Kidney (tissue), 14 donors: ENCODE data around the gene CITED4. TPM values are rescaled to one million over a fixed set of nuclear protein-coding genes. Genes with fewer than 3 reads are reported as not detected.

Experiments used
- DNase-seq, 5 donors: peaks; one replicate each; pipeline ENCODE4 v3.0.0-alpha.2; 2013 to 2020
- FAIRE-seq: peaks from 2 replicates; lab custom pipeline; 2012; peaks lifted over from hg19 to GRCh38; lab: Jason Lieb, UNC
- H3K27ac ChIP-seq, 2 donors: one replicate each; pipeline ENCODE4 v1.7.0; 2013; ENCODE audit warnings: low read depth in 2 of 2, low read length in 2 of 2, inconsistent platforms in 1 of 2
- H3K27me3 ChIP-seq: one replicate; pipeline ENCODE4 v1.7.1; 2013; ENCODE audit warnings: low read length, inconsistent platforms; ENCODE audit not compliant: control insufficient read depth, insufficient read depth
- H3K36me3 ChIP-seq, 3 donors: one replicate each; pipeline versions ENCODE4 v1.7.0 to v1.7.1; 2013; ENCODE audit warnings: low read length in 3 of 3, control low read depth in 1 of 3, inconsistent platforms in 1 of 3; ENCODE audit not compliant: insufficient read depth in 3 of 3, control insufficient read depth in 2 of 3
- H3K4me1 ChIP-seq, 3 donors: one replicate each; pipeline versions ENCODE4 v1.7.0 to v1.7.1; 2013; ENCODE audit warnings: low read length in 3 of 3, inconsistent platforms in 1 of 3, low read depth in 1 of 3; ENCODE audit not compliant: control insufficient read depth in 2 of 3, insufficient read depth in 2 of 3
- H3K4me3 ChIP-seq, 3 donors: one replicate each; pipeline versions ENCODE4 v1.7.0 to v1.8.1; 2013; ENCODE audit warnings: low read length in 3 of 3, control low read depth in 1 of 3, inconsistent platforms in 1 of 3
- H3K9ac ChIP-seq, 3 donors: one replicate each; pipeline versions ENCODE4 v1.7.0 to v1.7.1; 2013; ENCODE audit warnings: low read length in 3 of 3, control low read depth in 1 of 3, inconsistent platforms in 1 of 3
- H3K9me3 ChIP-seq, 3 donors: one replicate each; pipeline versions ENCODE4 v1.7.0 to v1.7.1; 2013; ENCODE audit warnings: low read length in 3 of 3, control low read depth in 1 of 3, inconsistent platforms in 1 of 3; ENCODE audit not compliant: control insufficient read depth in 2 of 3, insufficient read depth in 1 of 3
- intact Hi-C: fragments of 100-400 bp; cut with DNase I; formaldehyde crosslinking; loops from one replicate; pipeline ENCODE4 v1.11.1; 2022
- polyA plus RNA-seq: library from polyadenylated mRNA; stranded (reverse); fragments of 350-450 nt; fragmentation: Illumina TruSeq; extraction: RNeasy Lipid Tissue Mini Kit (QIAGEN cat#74804); gene quantifications from one replicate; pipeline ENCODE4 v1.2.3, GENCODE V29; 2014; ENCODE audit warnings: low read depth, low replicate concordance; ENCODE audit not compliant: insufficient read depth
- total RNA-seq: library from RNA; stranded (reverse); fragmentation: NEBNext Ultra II Directional; extraction: Animal tissue kit (Norgen Biotek cat#: 25700); gene quantifications from one replicate; pipeline ENCODE4 v1.2.1, GENCODE V29; 2021
- TF ChIP-seq, protein P1 (sequence below): IDR thresholded peaks from 3 replicates; pipeline ENCODE4 v1.5.1; 2012; ENCODE audit warnings: mild to moderate bottlenecking, moderate library complexity, borderline replicate concordance; ENCODE audit not compliant: insufficient read depth; ENCODE audit errors: extremely low read depth
- donor health status: control.
- donor health status: control.
- donor health status: control.
- donor health status: control.
- donor health status: control.
- donor health status: DM: yes; HTN: yes; CAD: no.
- donor health status: Normal renal cell carcinoma (clear cell type).

Gene CITED4
- total and polyA plus RNA-seq, 2 donors from 2014 or later, result 21.7 to 78.6 TPM

DNA sequence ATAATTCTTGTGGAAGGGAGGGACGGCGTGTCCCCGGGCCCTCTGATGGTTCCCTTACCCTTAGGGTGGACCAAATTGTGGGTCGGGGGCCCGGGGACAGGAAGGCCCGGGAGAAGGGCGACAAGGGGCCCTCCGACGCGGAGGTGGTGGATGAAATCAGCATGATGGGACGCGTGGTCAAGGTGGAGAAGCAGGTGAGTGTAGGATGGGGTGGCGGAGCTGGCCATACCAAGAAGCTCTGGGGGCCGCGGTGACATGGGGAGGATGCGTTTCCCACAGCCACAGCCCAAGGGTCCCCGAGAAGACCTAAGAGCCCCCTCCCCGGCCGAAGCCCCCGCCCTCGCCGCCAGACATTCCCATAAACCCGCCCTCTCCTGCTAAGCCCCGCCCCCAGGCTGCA is 24.6 kb downstream of the CITED4 start:
- FAIRE-seq (no peak), DNase-seq (peak in 1 of 5 donors; percentile 68)
- Histone ChIP-seq H3K27me3 (no peaks in the 10 kb centered on the region), H3K27ac (no peak overlapping the region), H3K4me3 (no peak overlapping the region), H3K9me3 (no peaks in the 10 kb centered on the region), H3K4me1 (peaks cover 0 to 5% (median 0%) of the 10 kb centered on the region in 3 donors), H3K36me3 (no peaks in the 10 kb centered on the region), H3K9ac (no peak overlapping the region)
- intact Hi-C loops, result no loop called here
- TF ChIP-seq, protein P1, sequence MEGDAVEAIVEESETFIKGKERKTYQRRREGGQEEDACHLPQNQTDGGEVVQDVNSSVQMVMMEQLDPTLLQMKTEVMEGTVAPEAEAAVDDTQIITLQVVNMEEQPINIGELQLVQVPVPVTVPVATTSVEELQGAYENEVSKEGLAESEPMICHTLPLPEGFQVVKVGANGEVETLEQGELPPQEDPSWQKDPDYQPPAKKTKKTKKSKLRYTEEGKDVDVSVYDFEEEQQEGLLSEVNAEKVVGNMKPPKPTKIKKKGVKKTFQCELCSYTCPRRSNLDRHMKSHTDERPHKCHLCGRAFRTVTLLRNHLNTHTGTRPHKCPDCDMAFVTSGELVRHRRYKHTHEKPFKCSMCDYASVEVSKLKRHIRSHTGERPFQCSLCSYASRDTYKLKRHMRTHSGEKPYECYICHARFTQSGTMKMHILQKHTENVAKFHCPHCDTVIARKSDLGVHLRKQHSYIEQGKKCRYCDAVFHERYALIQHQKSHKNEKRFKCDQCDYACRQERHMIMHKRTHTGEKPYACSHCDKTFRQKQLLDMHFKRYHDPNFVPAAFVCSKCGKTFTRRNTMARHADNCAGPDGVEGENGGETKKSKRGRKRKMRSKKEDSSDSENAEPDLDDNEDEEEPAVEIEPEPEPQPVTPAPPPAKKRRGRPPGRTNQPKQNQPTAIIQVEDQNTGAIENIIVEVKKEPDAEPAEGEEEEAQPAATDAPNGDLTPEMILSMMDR, result no peak

DNA sequence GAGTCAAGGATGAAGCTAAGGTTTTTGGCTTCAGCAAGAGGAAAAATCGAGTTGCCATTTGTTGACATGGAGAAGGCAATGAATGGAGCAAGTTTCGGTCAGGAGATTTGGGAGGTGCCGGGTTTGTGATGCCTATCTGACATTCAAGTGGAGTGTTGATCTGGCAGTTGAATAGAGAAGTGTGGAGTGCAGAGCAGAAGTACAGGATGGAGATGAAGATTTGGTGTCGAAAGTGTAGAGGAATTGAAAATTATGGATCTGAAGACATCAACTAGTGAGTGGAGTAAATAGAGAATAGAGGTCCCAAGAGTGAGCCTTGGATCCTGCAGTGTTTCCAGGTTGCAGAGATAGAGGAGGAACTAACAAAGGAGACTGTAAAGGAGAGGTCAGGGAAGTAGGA is 25.9 kb downstream of the CITED4 start:
- Histone ChIP-seq H3K27me3 (no peaks in the 10 kb centered on the region), H3K9me3 (no peaks in the 10 kb centered on the region), H3K9ac (no peak overlapping the region), H3K36me3 (no peaks in the 10 kb centered on the region), H3K4me1 (peaks cover 0 to 5% (median 0%) of the 10 kb centered on the region in 3 donors), H3K27ac (no peak overlapping the region), H3K4me3 (no peak overlapping the region)
- TF ChIP-seq, protein P1, result no peak
- no peak for FAIRE-seq
- intact Hi-C loops, result no loop called here
- no peak for DNase-seq

- TF ChIP-seq, protein P1, result no peak
- H3K27me3 ChIP-seq, result no peaks in the 10 kb centered on the region
- intact Hi-C loops, result no loop called here
- no peak for FAIRE-seq
- H3K36me3 ChIP-seq, result no peaks in the 10 kb centered on the region
- H3K9ac ChIP-seq, result no peak overlapping the region
- H3K9me3 ChIP-seq, result no peaks in the 10 kb centered on the region
- no peak for DNase-seq
- H3K27ac ChIP-seq, result no peak overlapping the region
- no peak overlapping the region for H3K4me3 ChIP-seq
- peaks cover 0 to 3% (median 0%) of the 10 kb centered on the region in 3 donors for H3K4me1 ChIP-seq
These were observed 27.1 kb downstream of the CITED4 start for GRCh38 chr1:40834968-40835545.

- FAIRE-seq, result no peak
- H3K36me3 ChIP-seq, result no peaks in the 10 kb centered on the region
- no peak for DNase-seq
These were observed 28.2 kb downstream of the CITED4 start for GRCh38 chr1:40833979-40834378.

More at GRCh38 chr1:40833979-40834378, 28.2 kb downstream of the CITED4 start:
- intact Hi-C loops, result no loop called here
- no peak overlapping the region for H3K4me3 ChIP-seq
- no peak overlapping the region for H3K9ac ChIP-seq
- no peaks in the 10 kb centered on the region for H3K27me3 ChIP-seq
- no peak overlapping the region for H3K27ac ChIP-seq
- H3K9me3 ChIP-seq, result no peaks in the 10 kb centered on the region
- H3K4me1 ChIP-seq, result no peaks in the 10 kb centered on the region
- TF ChIP-seq, protein P1, result no peak
